Measurements from ENCODE around the gene MIPOL1. TPM values are rescaled to one million over a fixed set of nuclear protein-coding genes. Genes with fewer than 3 reads are reported as not detected.
"Not testable (repeated sequence)": the region's sequence is repeated elsewhere in the genome, so short reads cannot be mapped to it uniquely, and the experiment has no call there.

The MIPOL1 gene
- total RNA-seq, 1 donor from 2014 or later = 24.8 TPM

DNA sequence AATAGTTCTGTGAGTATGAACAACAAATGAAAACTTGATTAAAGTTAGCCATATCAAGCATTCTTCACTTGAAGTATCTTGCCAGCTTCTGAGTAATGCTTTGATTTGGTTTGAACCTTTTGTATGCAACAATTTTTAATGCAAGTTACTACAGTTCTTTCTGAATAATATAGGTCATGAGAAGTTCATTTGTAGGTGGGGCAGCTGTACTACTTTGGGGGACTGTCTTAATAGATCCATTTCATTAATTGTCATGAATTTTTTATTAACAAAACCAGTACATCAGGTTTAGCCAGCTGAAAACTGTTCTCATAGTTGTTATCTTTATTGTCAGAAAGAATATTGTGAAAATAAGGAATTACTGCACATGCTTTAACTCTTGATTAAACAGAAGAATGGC is 254.6 kb downstream of the MIPOL1 start:
- intact Hi-C loops (cut with DNase I) = no loop called here
- Histone ChIP-seq H3K36me3 (no peaks in the 10 kb centered on the region), H3K4me3 (no peak overlapping the region), H3K27me3 (no peaks in the 10 kb centered on the region), H3K27ac (no peak overlapping the region), H3K9me3 (no peaks in the 10 kb centered on the region), H3K4me1 (no peaks in the 10 kb centered on the region)
- DNase-seq (ENCODE audit: extremely low spot score in 2 of 2) = no peak
- TF ChIP-seq POLR2A (IDR thresholded peaks at IDR 0.05) (no peak), POLR2AphosphoS5 (IDR thresholded peaks at IDR 0.05; ENCODE audit: insufficient read depth in 1 of 2, low read depth in 1 of 2) (no peak)
- TF ChIP-seq, protein P1, sequence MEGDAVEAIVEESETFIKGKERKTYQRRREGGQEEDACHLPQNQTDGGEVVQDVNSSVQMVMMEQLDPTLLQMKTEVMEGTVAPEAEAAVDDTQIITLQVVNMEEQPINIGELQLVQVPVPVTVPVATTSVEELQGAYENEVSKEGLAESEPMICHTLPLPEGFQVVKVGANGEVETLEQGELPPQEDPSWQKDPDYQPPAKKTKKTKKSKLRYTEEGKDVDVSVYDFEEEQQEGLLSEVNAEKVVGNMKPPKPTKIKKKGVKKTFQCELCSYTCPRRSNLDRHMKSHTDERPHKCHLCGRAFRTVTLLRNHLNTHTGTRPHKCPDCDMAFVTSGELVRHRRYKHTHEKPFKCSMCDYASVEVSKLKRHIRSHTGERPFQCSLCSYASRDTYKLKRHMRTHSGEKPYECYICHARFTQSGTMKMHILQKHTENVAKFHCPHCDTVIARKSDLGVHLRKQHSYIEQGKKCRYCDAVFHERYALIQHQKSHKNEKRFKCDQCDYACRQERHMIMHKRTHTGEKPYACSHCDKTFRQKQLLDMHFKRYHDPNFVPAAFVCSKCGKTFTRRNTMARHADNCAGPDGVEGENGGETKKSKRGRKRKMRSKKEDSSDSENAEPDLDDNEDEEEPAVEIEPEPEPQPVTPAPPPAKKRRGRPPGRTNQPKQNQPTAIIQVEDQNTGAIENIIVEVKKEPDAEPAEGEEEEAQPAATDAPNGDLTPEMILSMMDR (IDR thresholded peaks at IDR 0.05) = no peak

DNA sequence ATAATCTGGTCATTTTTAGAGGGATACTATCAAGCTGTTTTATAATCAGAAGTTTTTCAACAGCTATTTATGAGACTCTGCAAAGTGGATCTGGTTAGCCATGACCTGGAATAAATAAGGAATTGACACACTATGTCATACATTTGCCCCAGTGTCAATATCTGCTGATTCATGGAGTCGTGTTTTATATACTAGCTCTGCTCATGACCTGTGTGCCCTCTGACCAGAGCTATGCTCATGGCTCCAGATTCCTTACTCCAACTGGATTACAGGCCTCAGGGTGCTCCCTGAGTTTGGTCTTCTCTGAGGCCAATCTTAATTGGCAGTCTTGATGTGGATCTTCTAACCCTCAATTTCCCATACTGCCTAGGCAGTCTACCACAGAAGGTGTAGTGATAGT is 256.2 kb downstream of the MIPOL1 start:
- intact Hi-C loops (cut with DNase I) = no loop called here
- Histone ChIP-seq H3K36me3 (no peaks in the 10 kb centered on the region), H3K4me1 (no peaks in the 10 kb centered on the region), H3K9me3 (no peaks in the 10 kb centered on the region), H3K27me3 (no peaks in the 10 kb centered on the region), H3K27ac (no peak overlapping the region), H3K4me3 (no peak overlapping the region)
- no peak for DNase-seq (ENCODE audit: extremely low spot score in 2 of 2)
- TF ChIP-seq POLR2AphosphoS5 (IDR thresholded peaks at IDR 0.05; ENCODE audit: insufficient read depth in 1 of 2, low read depth in 1 of 2) (no peak), POLR2A (IDR thresholded peaks at IDR 0.05) (no peak)
- TF ChIP-seq, protein P1 (IDR thresholded peaks at IDR 0.05) = no peak

- no peaks in the 10 kb centered on the region for H3K9me3 ChIP-seq
- TF ChIP-seq, protein P1 (IDR thresholded peaks at IDR 0.05) = no peak
- TF ChIP-seq POLR2AphosphoS5 (IDR thresholded peaks at IDR 0.05; ENCODE audit: insufficient read depth in 1 of 2, low read depth in 1 of 2) = no peak
- no peak for DNase-seq (ENCODE audit: extremely low spot score in 2 of 2)
- H3K27ac ChIP-seq = no peak overlapping the region
- H3K4me3 ChIP-seq = no peak overlapping the region
- intact Hi-C loops (cut with DNase I) = no loop called here
- H3K4me1 ChIP-seq = no peaks in the 10 kb centered on the region
- H3K36me3 ChIP-seq = no peaks in the 10 kb centered on the region
- H3K27me3 ChIP-seq = no peaks in the 10 kb centered on the region
Observed at GRCh38 chr14:37457334-37457733, 259.6 kb downstream of the MIPOL1 start.

GRCh38 chr14:37462426-37462825 is 264.7 kb downstream of the MIPOL1 start:
- intact Hi-C loops (cut with DNase I); DNase-seq (ENCODE audit: extremely low spot score in 2 of 2); H3K4me3 ChIP-seq; H3K27ac ChIP-seq; H3K4me1 ChIP-seq; H3K9me3 ChIP-seq; H3K36me3 ChIP-seq; H3K27me3 ChIP-seq: not testable (repeated sequence)

GRCh38 chr14:37464192-37464858 is 266.6 kb downstream of the MIPOL1 start:
- DNase-seq (ENCODE audit: extremely low spot score in 2 of 2) = no peak
- intact Hi-C loops (cut with DNase I) = no loop called here
- H3K4me3 ChIP-seq = no peak overlapping the region
- H3K36me3 ChIP-seq = no peaks in the 10 kb centered on the region
- TF ChIP-seq POLR2A (IDR thresholded peaks at IDR 0.05) = no peak
- TF ChIP-seq, protein P1 (IDR thresholded peaks at IDR 0.05) = no peak
- TF ChIP-seq POLR2AphosphoS5 (IDR thresholded peaks at IDR 0.05; ENCODE audit: insufficient read depth in 1 of 2, low read depth in 1 of 2) = no peak
- H3K27me3 ChIP-seq = no peaks in the 10 kb centered on the region
- no peaks in the 10 kb centered on the region for H3K4me1 ChIP-seq
- H3K9me3 ChIP-seq = no peaks in the 10 kb centered on the region
- no peak overlapping the region for H3K27ac ChIP-seq

Measured in vagina (tissue), 2 donors.